Astrocyte (in vitro differentiated cells and primary cell): ENCODE results near the gene UBR4.

ENCODE experiments used
- CTCF ChIP-seq: IDR thresholded peaks from 2 replicates; pipeline ENCODE4 v1.5.1; 2011; ENCODE audit warnings: low read depth, mild to moderate bottlenecking, inconsistent platforms, low read length, moderate library complexity; ENCODE audit not compliant: insufficient read depth
- EZH2 ChIP-seq: IDR thresholded peaks from 2 replicates; pipeline ENCODE4 v1.6.1; 2012; ENCODE audit warnings: mild to moderate bottlenecking, low read length, inconsistent platforms; ENCODE audit not compliant: insufficient read depth

- no peak for TF ChIP-seq CTCF
- no peak for TF ChIP-seq EZH2
Measured at GRCh38 chr1:19083081-19083480, 127.0 kb downstream of the UBR4 start.
